Uterus (tissue), 4 donors: ENCODE data around the gene CITED4. TPM values are rescaled to one million over a fixed set of nuclear protein-coding genes. Genes with fewer than 3 reads are reported as not detected.

ENCODE experiments used
- DNase-seq, 2 donors: peaks; one replicate each; pipeline ENCODE4 v3.0.0-alpha.2; 2019 to 2020
- H3K27ac ChIP-seq, 2 donors: fragments of 200-600 bp; sonication (generic); 1 replicate in 1 of 2; 2 replicates in 1 of 2; pipeline ENCODE4 v1.5.1; 2016 to 2018
- H3K27me3 ChIP-seq, 2 donors: fragments of 200-600 bp; sonication (generic); one replicate each; pipeline ENCODE4 v1.5.1; 2018 to 2019; ENCODE audit warnings: control low read depth in 1 of 2
- H3K36me3 ChIP-seq, 2 donors: fragments of 200-600 bp; sonication (generic); one replicate each; pipeline ENCODE4 v1.5.1; 2019; ENCODE audit warnings: control low read depth in 1 of 2
- H3K4me1 ChIP-seq, 2 donors: fragments of 200-600 bp; sonication (generic); one replicate each; pipeline ENCODE4 v1.5.1; 2018 to 2019; ENCODE audit warnings: control low read depth in 1 of 2
- H3K4me3 ChIP-seq, 2 donors: fragments of 200-600 bp; sonication (generic); 1 replicate in 1 of 2; 2 replicates in 1 of 2; pipeline ENCODE4 v1.5.1; 2018 to 2019; ENCODE audit warnings: mild to moderate bottlenecking in 1 of 2
- H3K9me3 ChIP-seq, 2 donors: fragments of 200-600 bp; sonication (generic); one replicate each; pipeline ENCODE4 v1.5.1; 2019; ENCODE audit warnings: control low read depth in 1 of 2
- POLR2A ChIP-seq, 2 donors: fragments of 450-650 bp; IDR thresholded peaks; one replicate each; pipeline ENCODE4 v1.6.1; 2016; ENCODE audit warnings: antibody characterized with exemption in 2 of 2, mild to moderate bottlenecking in 1 of 2, moderate library complexity in 1 of 2
- intact Hi-C: fragments of 100-400 bp; cut with DNase I; formaldehyde crosslinking; loops from one replicate; pipeline ENCODE4 v1.15.1; 2023; ENCODE audit warnings: low total_unique reads
- total RNA-seq, 4 donors: library from RNA; depleted of rRNA in 3 of 4; stranded (reverse); fragments of >200 nt in 3 of 4; gene quantifications; one replicate each; pipeline versions ENCODE4 v1.1.0 to v1.2.4, GENCODE V29; 2014 to 2023
- TF ChIP-seq, protein P1 (sequence below), 4 experiments: fragments of 200-600 bp in 2 of 4; fragments of 450-650 bp in 2 of 4; sonication (generic) in 2 of 4; IDR thresholded peaks; one replicate each; pipeline ENCODE4 v1.5.1; 2016 to 2019; ENCODE audit warnings: antibody characterized with exemption in 4 of 4, mild to moderate bottlenecking in 2 of 4, moderate library complexity in 1 of 4
- donor health status: DM: yes; HTN: yes; CAD: no.

Gene CITED4, protein sequence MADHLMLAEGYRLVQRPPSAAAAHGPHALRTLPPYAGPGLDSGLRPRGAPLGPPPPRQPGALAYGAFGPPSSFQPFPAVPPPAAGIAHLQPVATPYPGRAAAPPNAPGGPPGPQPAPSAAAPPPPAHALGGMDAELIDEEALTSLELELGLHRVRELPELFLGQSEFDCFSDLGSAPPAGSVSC
- 10 to 100 TPM in 3 of 4 donors, 1 to 10 TPM in 1; 4.1 to 99.9 (median 19.9) TPM for total RNA-seq

DNA sequence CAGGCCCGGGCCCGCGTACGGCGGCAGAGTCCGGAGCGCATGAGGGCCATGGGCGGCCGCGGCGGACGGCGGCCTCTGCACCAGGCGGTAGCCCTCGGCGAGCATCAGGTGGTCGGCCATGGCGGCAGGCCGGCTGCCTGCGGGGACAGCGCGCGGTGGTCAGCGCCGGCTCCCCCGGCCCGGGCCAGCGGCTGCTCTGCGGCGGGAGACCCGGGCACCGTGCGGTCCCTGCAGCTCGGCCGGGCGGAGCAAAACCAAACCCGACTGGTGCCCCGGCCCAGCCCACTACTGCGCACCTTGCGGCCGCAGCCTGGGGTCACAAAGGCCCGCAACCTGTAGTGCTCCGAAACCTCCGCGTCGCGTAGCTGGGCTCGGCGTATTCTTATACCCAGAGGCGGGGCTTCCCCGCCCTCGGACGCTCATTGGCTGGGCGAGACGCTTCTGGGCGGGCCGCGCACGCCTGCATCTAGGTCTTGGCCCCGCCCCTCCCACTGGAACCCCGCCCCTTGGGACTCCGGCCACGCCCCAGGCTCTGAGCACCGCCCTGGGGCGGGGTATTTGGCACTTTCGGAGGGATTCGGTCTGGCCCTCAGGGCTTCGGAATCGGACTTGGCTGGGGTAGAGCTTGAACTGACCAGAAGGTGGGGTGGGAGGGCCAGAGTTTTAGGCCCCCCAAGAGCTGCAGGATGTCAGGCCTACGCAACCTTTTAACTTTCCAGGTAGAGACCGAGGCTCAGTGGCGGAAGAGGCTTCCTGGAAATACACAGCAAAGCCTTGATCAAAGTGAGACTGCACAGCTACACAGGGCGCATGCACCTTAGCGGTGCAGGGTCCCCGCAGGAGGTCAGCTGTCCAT lies at the start of gene CITED4:
Gene CITED4, minus strand, starts transcription at position 356 of the 856 bp plus-strand sequence. Its CDS starts 236 bp downstream, at position 120.
- TF ChIP-seq, protein P1, sequence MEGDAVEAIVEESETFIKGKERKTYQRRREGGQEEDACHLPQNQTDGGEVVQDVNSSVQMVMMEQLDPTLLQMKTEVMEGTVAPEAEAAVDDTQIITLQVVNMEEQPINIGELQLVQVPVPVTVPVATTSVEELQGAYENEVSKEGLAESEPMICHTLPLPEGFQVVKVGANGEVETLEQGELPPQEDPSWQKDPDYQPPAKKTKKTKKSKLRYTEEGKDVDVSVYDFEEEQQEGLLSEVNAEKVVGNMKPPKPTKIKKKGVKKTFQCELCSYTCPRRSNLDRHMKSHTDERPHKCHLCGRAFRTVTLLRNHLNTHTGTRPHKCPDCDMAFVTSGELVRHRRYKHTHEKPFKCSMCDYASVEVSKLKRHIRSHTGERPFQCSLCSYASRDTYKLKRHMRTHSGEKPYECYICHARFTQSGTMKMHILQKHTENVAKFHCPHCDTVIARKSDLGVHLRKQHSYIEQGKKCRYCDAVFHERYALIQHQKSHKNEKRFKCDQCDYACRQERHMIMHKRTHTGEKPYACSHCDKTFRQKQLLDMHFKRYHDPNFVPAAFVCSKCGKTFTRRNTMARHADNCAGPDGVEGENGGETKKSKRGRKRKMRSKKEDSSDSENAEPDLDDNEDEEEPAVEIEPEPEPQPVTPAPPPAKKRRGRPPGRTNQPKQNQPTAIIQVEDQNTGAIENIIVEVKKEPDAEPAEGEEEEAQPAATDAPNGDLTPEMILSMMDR (IDR thresholded peaks at IDR 0.05) = peak in 3 of 4 experiments; percentile 30 to 32 (median 31)
- peak; percentile 98 to 99 for TF ChIP-seq POLR2A (IDR thresholded peaks at IDR 0.05)
- intact Hi-C loops = loop anchor here (5.0 kb wide), 1 partner anchor 85 kb away; no protein-coding TSS in a partner anchor
- H3K27ac ChIP-seq = peak within 1 kb of the TSS; percentile 85 to 95
- no peaks in the 10 kb centered on the region for H3K9me3 ChIP-seq
- H3K36me3 ChIP-seq = no peaks in the 10 kb centered on the region
- DNase-seq = peak; percentile 95 to 97
- H3K27me3 ChIP-seq = no peaks in the 10 kb centered on the region
- H3K4me1 ChIP-seq = peaks cover 0 to 7% of the 10 kb centered on the region in 2 donors
- H3K4me3 ChIP-seq = peak within 1 kb of the TSS; percentile 40 to 93

DNA sequence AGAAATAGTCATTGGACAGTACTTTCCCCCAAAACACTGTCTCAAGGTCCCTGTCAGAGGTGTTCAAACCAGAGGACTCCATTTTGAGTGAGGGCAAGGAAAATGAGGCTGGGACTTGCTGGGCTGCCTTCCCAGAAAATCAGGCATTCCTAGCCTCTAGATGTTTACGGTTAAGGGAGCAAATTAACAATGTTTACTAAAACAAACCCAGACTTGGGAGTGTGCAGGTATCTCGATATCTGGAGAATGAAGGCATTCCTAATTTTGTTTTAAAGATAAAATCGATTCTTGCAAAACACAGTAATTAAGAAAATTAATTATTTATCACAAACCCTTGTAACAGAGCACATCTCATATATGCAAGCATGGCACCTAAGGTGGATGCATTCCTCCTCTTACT lies 48.9 kb upstream of the CITED4 start:
- Histone ChIP-seq H3K27me3 (no peaks in the 10 kb centered on the region), H3K27ac (no peak overlapping the region), H3K4me3 (no peak overlapping the region), H3K36me3 (no peaks in the 10 kb centered on the region), H3K9me3 (no peaks in the 10 kb centered on the region), H3K4me1 (no peaks in the 10 kb centered on the region)
- TF ChIP-seq, protein P1 (IDR thresholded peaks at IDR 0.05) = no peak
- no peak for TF ChIP-seq POLR2A (IDR thresholded peaks at IDR 0.05)
- DNase-seq = no peak
- intact Hi-C loops = no loop called here

DNA sequence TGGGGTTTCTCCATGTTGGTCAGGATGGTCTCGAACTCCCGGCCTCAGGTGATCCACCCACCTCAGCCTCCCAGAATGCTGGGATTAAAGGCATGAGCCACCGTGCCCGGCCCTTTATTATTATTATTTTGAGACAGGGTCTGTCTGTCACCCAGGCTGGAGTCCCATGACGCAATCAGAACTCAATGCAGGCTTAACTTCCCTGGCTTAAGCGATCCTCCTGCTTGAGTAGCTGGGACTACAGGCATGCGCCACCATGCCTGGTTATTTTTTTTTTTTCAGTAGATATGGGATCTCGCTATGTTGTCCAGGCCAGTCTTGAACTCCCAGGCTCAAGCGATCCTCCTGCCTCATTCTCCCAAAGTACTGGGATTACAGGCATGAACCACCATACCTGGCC lies 47.1 kb upstream of the CITED4 start:
- Histone ChIP-seq H3K27ac (no peak overlapping the region), H3K4me1 (no peaks in the 10 kb centered on the region), H3K9me3 (no peaks in the 10 kb centered on the region), H3K36me3 (no peaks in the 10 kb centered on the region), H3K27me3 (no peaks in the 10 kb centered on the region), H3K4me3 (no peak overlapping the region)
- TF ChIP-seq POLR2A (IDR thresholded peaks at IDR 0.05) = no peak
- TF ChIP-seq, protein P1 (IDR thresholded peaks at IDR 0.05) = no peak
- intact Hi-C loops = no loop called here
- DNase-seq = no peak

DNA sequence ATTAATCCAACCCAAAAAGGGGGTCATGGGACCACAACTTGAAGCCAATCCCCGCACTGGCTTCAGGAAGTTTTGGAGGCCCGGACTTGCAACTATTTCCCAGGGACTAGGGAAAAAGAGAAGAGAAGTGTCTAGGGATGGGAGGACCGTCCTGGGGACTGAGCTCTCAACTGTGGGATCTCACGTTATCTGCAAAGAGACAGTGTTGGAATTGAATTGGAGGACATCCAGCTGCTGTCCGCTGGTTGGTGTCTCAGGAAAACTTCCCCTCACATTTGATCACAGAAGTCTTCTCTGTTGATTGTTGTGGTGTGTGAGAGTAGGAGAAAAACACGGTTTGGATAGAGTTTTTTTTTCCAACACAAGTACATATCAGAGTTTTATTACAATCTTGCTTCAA lies 46.2 kb upstream of the CITED4 start:
- H3K36me3 ChIP-seq = no peaks in the 10 kb centered on the region
- no peak for TF ChIP-seq POLR2A (IDR thresholded peaks at IDR 0.05)
- TF ChIP-seq, protein P1 (IDR thresholded peaks at IDR 0.05) = no peak
- H3K9me3 ChIP-seq = no peaks in the 10 kb centered on the region
- H3K4me3 ChIP-seq = no peak overlapping the region
- H3K4me1 ChIP-seq = no peaks in the 10 kb centered on the region
- H3K27me3 ChIP-seq = no peaks in the 10 kb centered on the region
- no peak for DNase-seq
- H3K27ac ChIP-seq = no peak overlapping the region
- intact Hi-C loops = no loop called here

DNA sequence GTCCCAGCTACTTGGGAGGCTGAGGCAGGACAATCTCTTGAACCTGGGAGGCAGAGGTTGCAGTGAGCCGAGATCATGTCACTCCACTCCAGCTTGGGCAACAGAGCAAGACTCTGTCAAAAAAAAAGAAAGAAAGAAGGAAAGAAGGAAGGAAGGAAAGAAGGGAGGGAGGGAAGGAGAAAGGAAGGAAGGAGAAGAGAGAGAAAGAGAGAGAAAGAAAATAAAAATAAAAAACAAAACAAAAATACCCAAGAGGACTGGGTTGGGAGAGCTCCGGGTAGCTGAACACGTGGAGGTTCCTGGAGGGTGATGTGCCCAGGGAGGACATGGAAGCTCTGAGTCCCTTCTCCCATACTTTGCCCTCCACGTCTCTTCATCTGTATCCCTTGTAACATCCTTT lies 45.7 kb upstream of the CITED4 start:
- Histone ChIP-seq H3K36me3 (no peaks in the 10 kb centered on the region), H3K27ac (no peak overlapping the region), H3K27me3 (no peaks in the 10 kb centered on the region), H3K4me1 (no peaks in the 10 kb centered on the region), H3K9me3 (no peaks in the 10 kb centered on the region), H3K4me3 (no peak overlapping the region)
- TF ChIP-seq, protein P1 (IDR thresholded peaks at IDR 0.05) = no peak
- TF ChIP-seq POLR2A (IDR thresholded peaks at IDR 0.05) = no peak
- DNase-seq = no peak
- intact Hi-C loops = no loop called here
